GM12874 (cell line): ENCODE measurements around the gene OR51I1.
A peak's percentile ranks its signal among the peaks of the same experiment; 100 is the strongest.

ENCODE experiments used
- TF ChIP-seq, protein P1 (sequence below): IDR thresholded peaks from 2 replicates; pipeline ENCODE4 v1.5.1; 2011; ENCODE audit warnings: low read depth, mild to moderate bottlenecking, control low read depth, low read length, moderate library complexity; ENCODE audit not compliant: insufficient read depth

OR51I1 gene, protein sequence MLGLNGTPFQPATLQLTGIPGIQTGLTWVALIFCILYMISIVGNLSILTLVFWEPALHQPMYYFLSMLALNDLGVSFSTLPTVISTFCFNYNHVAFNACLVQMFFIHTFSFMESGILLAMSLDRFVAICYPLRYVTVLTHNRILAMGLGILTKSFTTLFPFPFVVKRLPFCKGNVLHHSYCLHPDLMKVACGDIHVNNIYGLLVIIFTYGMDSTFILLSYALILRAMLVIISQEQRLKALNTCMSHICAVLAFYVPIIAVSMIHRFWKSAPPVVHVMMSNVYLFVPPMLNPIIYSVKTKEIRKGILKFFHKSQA

DNA sequence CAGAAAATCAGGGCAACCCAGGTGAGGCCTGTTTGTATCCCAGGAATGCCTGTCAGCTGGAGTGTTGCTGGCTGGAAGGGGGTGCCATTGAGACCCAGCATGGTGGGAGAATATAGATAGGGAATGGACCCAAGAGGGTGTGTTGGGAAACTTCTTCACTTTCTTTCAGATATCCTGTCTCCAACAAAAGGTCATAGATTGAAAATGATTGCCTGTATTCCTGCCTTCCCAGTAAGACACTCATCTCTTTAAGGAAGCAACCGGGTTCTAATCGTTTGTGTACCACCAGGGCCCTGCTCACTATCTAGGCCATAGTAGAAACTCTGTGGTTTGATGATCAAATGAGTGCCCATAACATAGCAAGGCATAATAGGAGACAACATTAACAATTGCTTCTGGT is at the start of gene OR51I1:
OR51I1 (minus strand) TSS at position 101 of the 400 bp plus-strand sequence; CDS start at position 101, 0 bp downstream.
- TF ChIP-seq, protein P1, sequence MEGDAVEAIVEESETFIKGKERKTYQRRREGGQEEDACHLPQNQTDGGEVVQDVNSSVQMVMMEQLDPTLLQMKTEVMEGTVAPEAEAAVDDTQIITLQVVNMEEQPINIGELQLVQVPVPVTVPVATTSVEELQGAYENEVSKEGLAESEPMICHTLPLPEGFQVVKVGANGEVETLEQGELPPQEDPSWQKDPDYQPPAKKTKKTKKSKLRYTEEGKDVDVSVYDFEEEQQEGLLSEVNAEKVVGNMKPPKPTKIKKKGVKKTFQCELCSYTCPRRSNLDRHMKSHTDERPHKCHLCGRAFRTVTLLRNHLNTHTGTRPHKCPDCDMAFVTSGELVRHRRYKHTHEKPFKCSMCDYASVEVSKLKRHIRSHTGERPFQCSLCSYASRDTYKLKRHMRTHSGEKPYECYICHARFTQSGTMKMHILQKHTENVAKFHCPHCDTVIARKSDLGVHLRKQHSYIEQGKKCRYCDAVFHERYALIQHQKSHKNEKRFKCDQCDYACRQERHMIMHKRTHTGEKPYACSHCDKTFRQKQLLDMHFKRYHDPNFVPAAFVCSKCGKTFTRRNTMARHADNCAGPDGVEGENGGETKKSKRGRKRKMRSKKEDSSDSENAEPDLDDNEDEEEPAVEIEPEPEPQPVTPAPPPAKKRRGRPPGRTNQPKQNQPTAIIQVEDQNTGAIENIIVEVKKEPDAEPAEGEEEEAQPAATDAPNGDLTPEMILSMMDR, result no peak

DNA sequence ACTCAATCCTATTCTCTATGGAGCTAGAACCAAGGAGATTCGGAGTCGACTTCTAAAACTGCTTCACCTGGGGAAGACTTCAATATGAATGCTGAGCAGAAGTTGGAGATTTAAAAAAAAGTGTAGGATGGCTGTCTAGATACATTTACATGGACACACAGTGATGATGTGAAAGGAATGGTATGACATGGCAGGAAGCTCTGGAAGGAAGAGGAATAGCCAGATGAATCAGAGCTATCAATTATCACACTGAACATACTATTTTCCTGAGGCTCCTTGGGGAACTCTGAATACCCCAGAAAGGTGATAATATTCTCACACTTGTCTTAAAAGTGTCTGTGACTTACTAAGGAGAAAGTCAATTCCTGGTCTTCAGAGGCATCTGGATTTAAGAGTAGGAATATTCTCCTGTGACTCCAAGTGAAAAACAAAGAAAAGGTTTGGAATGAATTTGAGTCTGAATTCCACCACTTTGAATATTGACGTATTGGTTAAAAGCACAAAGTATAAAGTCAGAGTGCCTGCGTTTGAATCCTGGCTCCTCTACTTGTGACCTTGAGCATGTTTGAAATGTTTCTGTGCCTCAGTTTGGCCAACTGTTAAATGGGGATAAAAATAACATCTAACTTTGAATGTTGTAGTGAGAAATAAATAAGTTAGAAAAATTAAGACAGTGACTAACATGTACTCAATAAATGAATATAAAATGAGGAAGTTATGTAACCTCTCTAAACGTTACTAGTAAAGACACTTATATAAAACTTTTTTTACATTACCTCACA is 48.5 kb upstream of the OR51I1 start:
- TF ChIP-seq, protein P1, result no peak

DNA sequence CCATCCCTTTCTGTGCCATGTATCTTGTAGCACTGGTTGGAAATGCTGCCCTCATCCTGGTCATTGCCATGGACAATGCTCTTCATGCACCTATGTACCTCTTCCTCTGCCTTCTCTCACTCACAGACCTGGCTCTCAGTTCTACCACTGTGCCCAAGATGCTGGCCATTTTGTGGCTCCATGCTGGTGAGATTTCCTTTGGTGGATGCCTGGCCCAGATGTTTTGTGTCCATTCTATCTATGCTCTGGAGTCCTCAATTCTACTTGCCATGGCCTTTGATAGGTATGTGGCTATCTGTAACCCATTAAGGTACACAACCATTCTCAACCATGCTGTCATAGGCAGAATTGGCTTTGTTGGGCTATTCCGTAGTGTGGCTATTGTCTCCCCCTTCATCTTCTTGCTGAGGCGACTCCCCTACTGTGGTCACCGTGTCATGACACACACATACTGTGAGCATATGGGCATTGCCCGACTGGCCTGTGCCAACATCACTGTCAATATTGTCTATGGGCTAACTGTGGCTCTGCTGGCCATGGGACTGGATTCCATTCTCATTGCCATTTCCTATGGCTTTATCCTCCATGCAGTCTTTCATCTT is 47.6 kb upstream of the OR51I1 start:
- TF ChIP-seq, protein P1, result no peak

DNA sequence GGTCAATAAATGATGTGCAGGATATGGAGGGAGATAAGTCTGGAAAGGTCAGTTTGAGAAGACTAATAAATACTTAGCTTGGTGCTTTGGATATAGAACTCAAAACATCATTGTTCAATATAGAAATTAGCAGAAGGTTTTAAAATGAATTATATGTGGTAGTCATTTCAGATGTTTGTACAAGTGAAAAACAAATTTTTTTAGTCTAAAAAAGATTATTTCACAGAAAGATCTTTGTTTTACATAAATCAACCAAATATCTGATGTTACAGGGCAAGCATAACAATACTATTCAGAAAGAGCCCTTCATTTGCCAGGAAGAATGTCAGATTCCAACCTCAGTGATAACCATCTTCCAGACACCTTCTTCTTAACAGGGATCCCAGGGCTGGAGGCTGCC is 47.1 kb upstream of the OR51I1 start, which contains the start of gene OR52D1:
OR52D1 (plus strand) TSS at position 301 of the 400 bp plus-strand sequence; CDS start at position 323, 22 bp downstream.
- TF ChIP-seq, protein P1, result no peak

DNA sequence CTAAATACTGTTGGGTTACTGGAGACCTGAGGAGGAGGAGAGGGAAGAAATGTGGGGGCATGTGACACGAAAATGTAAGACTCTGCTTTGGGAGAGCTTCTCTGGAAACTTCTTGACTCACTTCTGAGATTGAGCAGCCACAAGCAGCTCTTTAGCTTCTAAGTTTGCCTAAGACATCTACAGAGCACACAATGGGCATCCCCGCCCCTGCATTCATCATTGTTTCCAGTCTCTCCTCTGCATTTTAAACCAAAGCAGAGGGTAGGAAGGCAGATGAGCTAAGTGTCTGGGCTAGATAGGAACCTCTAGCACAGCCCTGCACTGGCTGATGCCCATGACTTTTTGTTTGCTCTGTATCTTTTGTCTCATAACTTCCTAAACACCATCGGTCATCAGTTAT is 45.1 kb upstream of the OR51I1 start:
- TF ChIP-seq, protein P1, result no peak

DNA sequence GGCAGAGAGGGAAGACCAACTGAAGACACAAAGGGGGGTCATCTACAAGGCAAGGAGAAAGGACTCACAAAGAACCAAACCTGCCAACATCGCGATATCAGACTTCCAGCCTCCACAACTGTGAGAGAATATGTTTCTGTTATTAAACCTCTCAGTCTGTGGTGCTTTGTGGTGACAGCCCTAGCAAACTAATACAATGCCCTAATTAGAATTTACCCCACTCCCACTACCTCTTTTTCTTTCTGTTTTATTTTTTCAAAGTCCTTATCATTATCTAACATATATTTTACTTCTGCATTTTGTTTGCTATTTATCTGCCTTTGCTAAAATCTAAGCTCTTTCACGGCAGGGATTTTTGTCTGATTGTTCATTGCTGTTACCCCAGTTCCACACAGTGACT is 44.7 kb upstream of the OR51I1 start:
- TF ChIP-seq, protein P1, result no peak

DNA sequence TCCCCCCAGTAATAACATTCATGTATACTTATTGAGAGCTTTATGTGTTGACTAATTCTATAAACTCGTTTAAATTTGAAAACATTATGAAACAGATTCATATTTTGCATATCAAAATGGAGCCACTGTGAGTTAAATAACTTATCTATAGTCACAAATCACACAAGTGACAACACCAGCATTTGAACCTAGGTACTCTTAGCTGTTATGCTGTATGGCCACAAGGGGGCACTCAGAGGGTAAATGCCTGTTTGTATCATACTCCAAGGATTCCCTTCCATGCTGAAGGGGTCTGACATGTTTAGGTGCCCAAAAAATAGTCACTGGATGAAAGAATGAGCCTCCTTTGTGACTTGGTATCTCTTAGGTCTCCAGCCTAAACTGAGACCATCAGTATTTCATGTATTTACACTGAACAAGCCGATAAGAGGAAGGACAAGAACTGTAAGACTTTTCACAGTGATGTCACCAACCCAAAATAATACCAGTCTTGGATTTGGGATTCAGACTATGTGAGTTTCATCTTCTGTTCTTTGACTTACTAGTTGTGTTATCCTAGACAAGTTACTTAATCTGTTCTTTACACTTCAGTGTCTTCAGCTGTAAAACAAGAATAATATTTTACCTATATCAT is 35.0 kb upstream of the OR51I1 start:
- TF ChIP-seq, protein P1, result peak; percentile 74
